GM06990 (cell line): ENCODE data around the gene CTDP1.

Experiments
- DNase-seq: peaks from one replicate; pipeline ENCODE4 v3.0.0-alpha.2; 2011; ENCODE audit not compliant: insufficient read length; ENCODE audit errors: extremely low read depth
- H3K27me3 ChIP-seq: replicated peaks from 2 replicates; pipeline ENCODE4 v1.6.0; 2011; ENCODE audit warnings: low read length; ENCODE audit not compliant: control insufficient read depth, insufficient read depth
- H3K36me3 ChIP-seq: 2 replicates; pipeline ENCODE4 v1.5.1; 2011; ENCODE audit warnings: low read length; ENCODE audit not compliant: control insufficient read depth, insufficient read depth
- H3K4me3 ChIP-seq: replicated peaks from 2 replicates; pipeline ENCODE4 v1.5.1; 2011; ENCODE audit warnings: low read depth, mild to moderate bottlenecking, control low read depth, low read length
- CTCF ChIP-seq: IDR thresholded peaks from 2 replicates; pipeline ENCODE4 v1.5.1; 2011; ENCODE audit warnings: low read length, control low read depth, mild to moderate bottlenecking, inconsistent platforms; ENCODE audit not compliant: insufficient read depth, poor library complexity, severe bottlenecking

CTDP1 gene

GRCh38 chr18:79792096-79792987 lies 112.7 kb downstream of the CTDP1 start:
- H3K4me3 ChIP-seq: no peak overlapping the region
- no peak for TF ChIP-seq CTCF
- no peaks in the 10 kb centered on the region for H3K36me3 ChIP-seq
- H3K27me3 ChIP-seq: peaks cover under 1% of the 10 kb centered on the region
- no peak for DNase-seq

GRCh38 chr18:79792988-79793355 lies 113.4 kb downstream of the CTDP1 start:
- Histone ChIP-seq H3K4me3 (no peak overlapping the region), H3K27me3 (peaks cover 3% of the 10 kb centered on the region), H3K36me3 (no peaks in the 10 kb centered on the region)
- no peak for DNase-seq
- no peak for TF ChIP-seq CTCF

GRCh38 chr18:79794846-79795245 lies 115.2 kb downstream of the CTDP1 start:
- DNase-seq: no peak
- Histone ChIP-seq H3K36me3 (no peaks in the 10 kb centered on the region), H3K27me3 (peaks cover 4% of the 10 kb centered on the region), H3K4me3 (no peak overlapping the region)
- TF ChIP-seq CTCF: no peak

DNA sequence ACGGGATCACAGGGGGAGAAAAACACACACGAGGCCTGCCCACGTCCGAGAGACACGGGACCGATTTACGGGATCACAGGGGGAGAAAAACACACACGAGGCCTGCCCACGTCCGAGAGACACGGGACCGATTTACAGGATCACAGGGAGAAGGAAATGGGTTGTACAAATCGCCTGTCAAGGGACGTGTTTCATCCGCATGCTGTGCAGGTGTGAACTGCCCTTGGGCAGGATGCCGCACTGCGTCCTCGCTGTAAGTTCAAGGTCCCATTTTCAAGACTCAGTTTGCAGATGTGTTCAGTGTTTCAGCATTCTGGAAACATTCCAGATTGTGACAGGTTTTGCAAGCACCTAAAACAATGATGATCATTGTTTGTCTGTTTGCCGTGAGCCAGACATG lies 115.8 kb downstream of the CTDP1 start:
- TF ChIP-seq CTCF: no peak
- Histone ChIP-seq H3K4me3 (no peak overlapping the region), H3K36me3 (no peaks in the 10 kb centered on the region), H3K27me3 (peaks cover 4% of the 10 kb centered on the region)
- no peak for DNase-seq

DNA sequence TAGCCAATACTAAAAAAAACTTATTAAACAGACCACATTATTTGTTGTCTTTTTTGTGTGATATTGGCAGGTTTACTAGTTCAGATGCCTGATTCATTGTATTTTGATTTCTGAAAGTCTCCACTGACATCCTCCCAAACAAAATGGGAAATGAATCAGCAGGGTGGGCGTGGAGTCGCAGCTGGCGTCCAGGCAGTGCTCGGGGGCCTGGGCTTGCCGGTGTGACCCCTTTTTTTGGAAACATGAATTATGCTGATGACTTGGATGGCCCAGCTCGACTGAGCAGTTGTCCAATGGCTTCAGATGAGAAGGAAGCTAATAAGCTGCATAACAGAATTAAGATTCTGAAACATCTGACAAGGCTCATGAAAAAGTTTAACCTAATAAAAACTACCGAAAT lies 116.4 kb downstream of the CTDP1 start:
- Histone ChIP-seq H3K36me3 (no peaks in the 10 kb centered on the region), H3K4me3 (no peak overlapping the region), H3K27me3 (peaks cover 4% of the 10 kb centered on the region)
- DNase-seq: no peak
- TF ChIP-seq CTCF: no peak
